Midbrain (tissue), 1 donor: Measurements from ENCODE around the gene OR6C68.
"Not testable (repeated sequence)": the region's sequence is repeated elsewhere in the genome, so short reads cannot be mapped to it uniquely, and the experiment has no call there.

Source experiments
- DNase-seq: peaks from one replicate; lab custom pipeline; 2025; lab: John Stamatoyannopoulos, UW

The OR6C68 gene

DNA sequence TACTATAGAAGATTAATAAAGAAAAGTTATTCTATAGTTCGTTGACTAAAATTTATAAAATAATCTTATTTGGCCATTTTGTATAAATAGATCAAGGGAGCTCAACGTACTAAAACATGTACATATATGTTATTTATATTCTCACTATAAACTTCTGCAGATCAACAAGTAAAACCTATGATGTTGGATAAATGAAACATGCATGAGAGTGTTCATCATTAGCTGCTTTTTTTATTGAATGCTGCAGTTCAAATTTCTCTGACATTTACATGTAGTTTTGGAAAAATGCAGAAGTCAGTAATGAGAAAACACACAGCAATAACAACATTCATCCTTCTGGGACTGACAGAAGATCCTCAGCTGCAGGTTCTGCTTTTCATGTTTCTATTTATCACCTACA lies at the start of gene OR6C68:
Gene OR6C68 (plus strand): TSS at position 301 of the 400 bp plus-strand sequence. CDS start 0 bp downstream, at position 301.
- no peak for DNase-seq

DNA sequence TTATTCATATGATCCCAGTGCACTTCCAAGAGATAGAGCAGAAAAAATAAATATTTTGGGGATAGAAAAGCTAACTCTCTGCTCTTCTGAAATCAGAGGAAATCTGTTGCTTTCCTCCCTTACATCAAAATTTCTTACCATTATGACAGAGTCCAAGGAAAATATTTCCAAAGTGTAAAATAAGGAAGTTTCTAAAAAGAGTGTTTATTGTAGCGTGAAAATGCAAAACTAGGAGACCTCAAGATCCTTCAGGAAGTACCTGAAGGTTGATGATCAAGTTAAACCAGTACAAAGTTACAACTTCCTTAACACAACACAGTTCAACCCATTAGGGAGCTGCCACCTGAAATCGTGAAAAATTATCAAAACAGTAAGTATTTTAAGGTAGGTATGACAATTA lies 48.4 kb upstream of the OR6C68 start, which contains the start of gene OR6C2:
Gene OR6C2 (plus strand): TSS at position 301 of the 400 bp plus-strand sequence. CDS start 8,138 bp downstream, outside the sequence.
- DNase-seq: no peak

DNA sequence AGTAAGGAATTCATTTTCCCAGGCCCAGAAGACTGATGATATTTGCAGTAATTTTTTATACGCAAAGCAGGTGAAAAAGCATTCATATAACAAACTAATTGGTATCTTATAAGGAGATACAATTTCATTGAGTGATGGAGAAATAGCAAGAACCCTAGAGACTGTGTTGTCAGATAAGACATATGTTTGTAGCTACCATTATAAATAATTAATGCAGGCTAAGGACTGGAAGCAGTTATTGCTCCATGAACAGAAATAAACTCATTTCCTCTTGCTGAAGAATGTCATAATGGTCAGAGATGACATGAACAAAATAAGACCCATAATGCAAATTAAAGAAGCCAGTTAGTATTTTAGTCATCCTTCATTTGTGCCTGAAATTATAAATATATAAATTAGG lies 46.8 kb upstream of the OR6C68 start:
- no peak for DNase-seq

DNA sequence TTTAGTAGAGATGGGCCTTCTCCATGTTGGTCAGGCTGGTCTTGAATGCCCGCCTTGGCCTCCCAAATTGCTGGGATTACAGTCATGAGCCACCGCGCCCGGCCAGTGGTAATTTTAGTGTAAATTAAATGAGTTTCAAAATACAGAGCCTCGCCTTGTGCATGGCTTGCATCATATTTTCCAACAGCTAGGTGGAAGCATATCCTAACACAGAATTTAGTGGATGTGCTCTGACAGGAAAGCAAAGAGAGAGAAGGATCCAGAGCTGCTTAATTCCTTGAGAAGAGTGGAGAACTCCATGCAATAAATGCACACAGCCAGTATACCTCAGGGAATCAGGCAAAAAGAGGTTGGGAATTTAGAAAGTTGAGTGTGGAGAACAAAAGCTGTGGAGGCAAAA lies 45.9 kb upstream of the OR6C68 start:
- no peak for DNase-seq

DNA sequence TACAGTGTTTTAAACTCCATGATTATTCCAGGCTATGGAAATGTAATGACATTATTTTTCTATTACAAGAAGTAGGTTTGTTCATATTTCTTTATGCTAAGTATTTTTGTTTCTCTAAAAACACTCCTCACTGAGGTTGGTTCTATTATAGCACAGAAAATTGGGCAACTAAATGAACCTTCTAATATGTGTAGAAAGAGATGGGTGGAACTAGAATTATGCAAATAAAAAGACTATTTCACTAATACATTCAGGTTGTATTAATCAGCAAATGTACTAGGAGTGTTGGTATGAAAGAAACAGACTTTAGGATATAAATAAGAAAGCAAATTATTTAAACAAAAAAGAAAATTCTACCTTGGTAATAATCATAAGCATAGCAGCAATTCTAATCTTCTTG lies 43.4 kb upstream of the OR6C68 start:
- no peak for DNase-seq

- DNase-seq: not testable (repeated sequence)
Observed at GRCh38 chr12:55464926-55465325, 27.3 kb upstream of the OR6C68 start.

DNA sequence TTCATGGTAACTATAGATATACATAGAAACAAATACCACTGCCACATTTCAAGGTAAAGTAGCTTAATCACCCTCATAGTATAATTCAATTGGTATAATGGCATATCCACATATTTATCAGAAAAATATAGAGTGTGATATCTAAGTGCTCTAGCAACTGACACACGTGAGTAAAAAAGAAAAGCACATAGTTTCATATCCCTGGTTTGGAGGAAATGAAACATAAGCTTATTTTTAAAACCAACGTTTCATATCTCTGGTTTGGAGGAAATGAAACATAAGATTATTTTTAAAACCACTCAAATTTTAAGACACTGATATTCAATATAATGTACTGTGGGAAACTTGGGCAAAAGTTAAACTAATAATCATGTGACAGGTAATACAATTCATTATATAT lies 24.3 kb upstream of the OR6C68 start:
- DNase-seq: no peak

GRCh38 chr12:55469291-55469690 lies 22.9 kb upstream of the OR6C68 start:
- DNase-seq: no peak

DNA sequence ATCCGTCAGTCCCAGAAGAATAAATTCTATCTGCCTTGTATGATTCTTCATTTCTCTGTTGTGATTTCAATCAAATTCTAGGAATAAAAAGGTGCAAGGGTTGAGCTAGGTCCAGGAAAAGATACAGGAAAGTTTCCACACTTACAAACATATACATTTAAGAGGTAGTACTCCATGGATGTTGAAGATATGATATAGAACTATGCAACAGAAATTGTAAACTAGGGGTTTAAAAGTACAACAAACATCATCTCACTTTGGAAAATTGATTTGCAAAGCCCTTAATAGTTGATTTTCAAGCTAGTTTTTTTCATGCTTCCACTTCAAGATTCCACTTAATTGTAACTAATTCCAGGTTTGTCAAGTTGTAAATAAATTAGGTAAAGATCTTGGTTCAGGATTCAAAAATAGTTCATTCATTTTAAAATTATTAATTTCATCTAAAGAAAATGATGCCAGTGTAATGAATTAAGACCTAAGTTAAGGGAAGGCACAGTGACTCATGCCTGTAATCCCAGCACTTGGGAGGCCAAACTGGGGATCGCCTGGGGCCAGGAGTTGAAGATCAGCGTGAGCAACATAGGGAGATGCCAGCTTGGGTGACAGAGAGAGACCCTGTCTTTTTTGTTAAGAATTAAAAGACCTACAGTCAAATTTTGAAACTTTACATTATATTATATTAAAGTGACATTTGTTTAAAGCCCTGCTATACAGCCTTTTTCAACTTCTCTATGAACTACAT lies 21.9 kb upstream of the OR6C68 start, which contains the start of gene OR6C70:
Gene OR6C70 (minus strand): TSS at position 51 of the 742 bp plus-strand sequence. CDS start 0 bp downstream, at position 51.
- no peak for DNase-seq

DNA sequence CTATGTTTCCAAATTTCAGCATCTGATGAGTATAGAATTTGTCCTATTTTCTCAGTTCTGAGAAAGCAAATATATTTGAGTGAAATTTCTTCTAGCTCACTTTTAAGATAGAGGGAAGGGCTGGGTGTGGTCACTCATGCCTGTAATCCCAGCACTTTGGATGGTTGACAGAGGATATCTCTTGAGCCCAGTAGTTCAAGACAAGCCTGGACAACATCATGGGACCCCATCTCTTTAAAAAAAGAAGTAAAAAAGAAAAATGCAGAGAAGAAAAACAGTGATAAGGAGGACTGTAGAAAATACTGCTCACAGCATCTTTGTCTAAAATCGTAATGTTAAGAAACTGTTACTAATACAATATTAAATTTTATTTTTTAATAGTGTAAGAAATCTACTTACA lies 19.9 kb upstream of the OR6C68 start:
- no peak for DNase-seq

DNA sequence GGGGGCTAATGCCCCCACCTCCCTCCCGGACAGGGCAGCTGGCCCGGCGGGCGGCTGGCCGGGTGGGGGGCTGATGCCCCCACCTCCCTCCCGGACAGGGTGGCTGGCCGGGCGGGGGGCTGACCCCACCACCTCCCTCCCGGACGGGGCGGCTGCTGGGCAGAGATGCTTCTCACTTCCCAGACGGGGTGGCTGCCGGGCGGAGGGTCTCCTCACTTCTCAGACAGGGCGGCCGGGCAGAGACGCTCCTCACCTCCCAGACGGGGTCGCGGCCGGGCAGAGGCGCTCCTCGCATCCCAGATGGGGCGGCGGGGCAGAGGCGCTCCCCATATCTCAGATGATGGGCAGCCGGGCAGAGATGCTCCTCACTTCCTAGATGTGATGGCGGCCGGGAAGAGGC lies 13.0 kb upstream of the OR6C68 start:
- not testable (repeated sequence) for DNase-seq

GRCh38 chr12:55484284-55484683 lies 7.9 kb upstream of the OR6C68 start:
- DNase-seq: not testable (repeated sequence)

- no peak for DNase-seq
Observed at GRCh38 chr12:55495490-55495889, 3.3 kb downstream of the OR6C68 start.

DNA sequence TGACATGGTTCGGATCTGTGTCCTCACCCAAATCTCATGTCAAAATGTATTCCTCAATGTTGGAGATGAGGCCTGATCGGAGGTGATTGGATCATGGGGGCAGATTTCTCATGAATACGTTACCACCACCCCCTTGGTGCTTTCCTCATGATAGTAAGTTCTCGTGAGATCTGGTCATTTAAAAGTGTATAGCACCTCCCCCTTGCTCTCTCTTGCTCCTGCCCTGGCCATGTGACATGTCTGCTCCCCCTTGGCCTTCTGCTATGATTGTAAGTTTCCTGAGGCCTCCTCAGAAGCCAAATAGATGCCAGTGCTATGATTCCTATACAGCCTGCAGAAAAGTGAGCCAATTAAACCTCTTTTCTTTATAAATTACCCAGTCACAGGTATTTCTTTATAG lies 7.1 kb downstream of the OR6C68 start:
- DNase-seq: no peak

GRCh38 chr12:55499810-55500252 lies 7.7 kb downstream of the OR6C68 start:
- no peak for DNase-seq

DNA sequence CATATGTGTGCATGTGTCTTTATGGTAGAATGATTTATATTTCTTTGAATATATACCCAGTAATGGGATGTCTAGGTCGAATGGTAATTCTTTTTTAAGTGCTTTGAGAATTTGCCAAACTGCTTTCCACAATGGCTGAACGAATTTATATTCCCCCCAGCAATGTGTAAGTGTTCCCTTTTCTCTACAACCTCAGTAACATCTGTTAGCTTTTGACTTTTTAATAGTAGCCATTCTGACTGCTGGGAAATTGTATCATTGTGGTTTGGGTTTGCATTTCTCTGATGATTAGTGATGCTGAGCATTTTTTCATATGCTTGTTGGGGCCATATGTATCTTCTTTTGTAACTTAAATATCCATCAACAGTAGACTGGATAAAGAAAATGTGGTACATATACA lies 9.4 kb downstream of the OR6C68 start:
- no peak for DNase-seq

DNA sequence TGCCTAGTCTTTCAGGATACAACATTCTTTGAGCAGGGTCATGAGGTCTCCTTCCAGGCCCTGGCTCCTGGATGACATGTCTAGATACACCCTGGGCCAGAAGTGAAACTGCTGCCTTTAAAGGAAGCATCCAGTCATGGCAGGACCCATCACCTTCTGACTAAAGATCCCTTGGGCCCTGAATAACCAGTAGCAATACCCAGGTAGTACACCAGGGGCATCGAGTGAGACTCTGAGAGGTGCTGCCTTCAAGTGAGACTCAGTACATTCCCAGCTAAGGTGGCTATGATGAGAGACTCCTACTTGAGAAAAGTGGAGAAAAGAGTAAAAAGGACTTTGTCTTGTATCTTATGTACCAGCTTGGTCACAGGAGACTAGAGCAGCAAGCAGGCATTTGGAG lies 23.5 kb downstream of the OR6C68 start:
- DNase-seq: no peak

DNA sequence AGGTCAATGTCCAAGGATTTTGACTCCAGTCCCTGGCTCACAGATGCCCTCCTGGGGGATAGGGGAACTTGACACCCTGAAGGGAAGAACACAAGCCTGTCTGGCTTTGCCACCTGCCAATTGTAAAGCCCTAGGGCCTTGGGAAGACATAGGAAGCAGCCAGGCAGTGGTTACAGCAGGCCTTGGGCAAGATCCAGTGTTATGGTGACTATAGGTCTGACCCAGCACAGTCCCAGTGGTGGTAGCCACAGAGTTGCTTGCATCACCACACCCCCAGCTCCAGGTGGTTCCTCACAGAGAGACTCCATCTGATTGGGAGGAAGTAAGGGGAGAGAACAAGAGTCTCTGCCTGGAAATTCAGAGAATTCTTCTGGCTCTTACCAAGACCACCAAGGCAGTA lies 24.2 kb downstream of the OR6C68 start:
- no peak for DNase-seq
